Panc1 (cell line): ENCODE measurements around the gene PIAS1.

Experiments used
- POLR2AphosphoS5 ChIP-seq: IDR thresholded peaks from 2 replicates; pipeline ENCODE4 v1.6.1; 2012; ENCODE audit warnings: mild to moderate bottlenecking, low read depth, low read length, moderate library complexity
- TCF7L2 ChIP-seq: IDR thresholded peaks from 2 replicates; pipeline ENCODE4 v1.6.1; 2011; ENCODE audit warnings: mild to moderate bottlenecking, low read depth, low read length, inconsistent platforms
- TF ChIP-seq, protein P1 (sequence below): fragments of 450-650 bp; IDR thresholded peaks from 2 replicates; pipeline ENCODE4 v1.5.1; 2017; ENCODE audit warnings: mild to moderate bottlenecking

DNA sequence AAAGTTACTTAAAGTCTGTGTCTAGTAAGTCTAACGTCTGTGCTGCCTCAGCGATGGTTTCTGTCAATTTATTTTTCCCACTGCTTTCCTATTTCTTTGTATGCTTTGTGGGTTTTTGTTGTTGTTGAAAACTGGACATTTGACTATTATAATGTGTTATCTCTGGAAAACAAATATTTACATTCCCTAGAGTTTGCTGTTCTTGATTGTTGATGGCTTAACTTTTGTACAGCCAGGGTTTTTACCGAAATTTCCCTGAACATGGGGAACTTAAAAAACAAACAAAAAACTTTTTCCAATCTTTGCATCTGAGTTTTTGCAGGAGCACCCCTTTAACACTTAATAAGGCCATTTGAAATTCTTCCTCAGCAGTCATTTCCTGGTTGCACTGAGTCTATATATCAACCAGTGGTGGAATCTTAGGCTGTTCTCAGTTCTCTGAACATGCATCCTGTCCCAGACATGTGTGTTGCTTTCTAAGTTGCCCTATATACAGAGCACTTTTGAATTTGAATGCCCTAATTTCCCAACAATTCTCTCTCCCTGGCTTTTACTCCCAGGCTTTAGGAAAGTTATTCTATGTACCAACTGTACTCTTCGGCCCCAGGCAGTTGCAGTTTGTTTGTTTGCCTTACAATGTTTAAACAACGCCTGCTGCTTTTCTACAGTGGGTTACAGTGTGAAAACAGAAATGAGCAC lies 11.8 kb upstream of the PIAS1 start:
- TF ChIP-seq, protein P1, sequence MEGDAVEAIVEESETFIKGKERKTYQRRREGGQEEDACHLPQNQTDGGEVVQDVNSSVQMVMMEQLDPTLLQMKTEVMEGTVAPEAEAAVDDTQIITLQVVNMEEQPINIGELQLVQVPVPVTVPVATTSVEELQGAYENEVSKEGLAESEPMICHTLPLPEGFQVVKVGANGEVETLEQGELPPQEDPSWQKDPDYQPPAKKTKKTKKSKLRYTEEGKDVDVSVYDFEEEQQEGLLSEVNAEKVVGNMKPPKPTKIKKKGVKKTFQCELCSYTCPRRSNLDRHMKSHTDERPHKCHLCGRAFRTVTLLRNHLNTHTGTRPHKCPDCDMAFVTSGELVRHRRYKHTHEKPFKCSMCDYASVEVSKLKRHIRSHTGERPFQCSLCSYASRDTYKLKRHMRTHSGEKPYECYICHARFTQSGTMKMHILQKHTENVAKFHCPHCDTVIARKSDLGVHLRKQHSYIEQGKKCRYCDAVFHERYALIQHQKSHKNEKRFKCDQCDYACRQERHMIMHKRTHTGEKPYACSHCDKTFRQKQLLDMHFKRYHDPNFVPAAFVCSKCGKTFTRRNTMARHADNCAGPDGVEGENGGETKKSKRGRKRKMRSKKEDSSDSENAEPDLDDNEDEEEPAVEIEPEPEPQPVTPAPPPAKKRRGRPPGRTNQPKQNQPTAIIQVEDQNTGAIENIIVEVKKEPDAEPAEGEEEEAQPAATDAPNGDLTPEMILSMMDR: no peak
- TF ChIP-seq TCF7L2 (peak; percentile 54; the same call in 1 of the 2 replicates), POLR2AphosphoS5 (no peak; the same call in 1 of the 2 replicates)
